ENCODE data around the gene SLF2. TPM values are rescaled to one million over a fixed set of nuclear protein-coding genes. Genes with fewer than 3 reads are reported as not detected.

The SLF2 gene
- polyA plus RNA-seq, 3 donors: 29.7 to 32.9 (median 30.9) TPM

- DNase-seq (ENCODE audit: low read depth in 3 of 3, low spot score in 2 of 3): no peak
Measured at GRCh38 chr10:100896876-100897461, 15.8 kb upstream of the SLF2 start.

DNA sequence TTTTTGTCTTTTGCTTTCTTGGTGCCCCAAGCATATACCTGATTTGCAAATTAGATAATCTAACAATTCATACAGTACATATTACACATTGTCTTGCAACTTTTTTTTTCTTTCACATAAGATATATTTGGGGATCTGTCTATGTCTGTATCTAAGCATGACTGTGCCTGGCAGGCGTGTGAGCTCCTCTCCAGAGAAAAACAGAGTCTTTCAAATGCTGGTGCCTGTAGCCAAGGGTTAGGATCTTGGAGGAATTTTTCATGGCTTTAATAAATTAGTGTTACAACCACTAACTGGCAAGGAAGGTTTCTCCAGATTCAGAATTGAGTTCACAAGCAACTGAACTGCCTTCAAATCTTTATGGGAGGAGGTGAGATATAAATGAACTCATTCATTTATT lies 14.8 kb upstream of the SLF2 start:
- DNase-seq (ENCODE audit: low read depth in 3 of 3, low spot score in 2 of 3): no peak

GRCh38 chr10:100899171-100899570 lies 13.6 kb upstream of the SLF2 start:
- DNase-seq (ENCODE audit: low read depth in 3 of 3, low spot score in 2 of 3): no peak

DNA sequence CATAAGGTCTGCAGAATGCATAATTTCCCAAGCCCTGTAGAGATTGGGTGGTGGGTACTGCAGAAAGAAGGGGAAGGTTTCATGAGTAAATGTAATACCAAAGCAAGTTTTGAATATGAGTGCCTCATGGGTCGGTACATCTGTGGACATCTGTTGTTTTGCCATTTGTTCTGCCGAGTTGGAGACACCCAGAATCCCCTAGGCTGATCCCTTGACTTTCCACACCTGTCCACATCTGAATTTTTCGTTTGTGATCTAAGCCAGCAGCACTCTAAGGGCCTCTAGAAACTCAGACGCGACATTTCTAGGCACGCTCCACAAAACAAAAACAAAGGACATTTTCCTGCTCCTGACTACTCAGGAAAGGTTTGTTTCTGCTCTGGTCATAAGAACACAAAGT lies 11.7 kb upstream of the SLF2 start:
- DNase-seq (ENCODE audit: low read depth in 3 of 3, low spot score in 2 of 3): no peak

DNA sequence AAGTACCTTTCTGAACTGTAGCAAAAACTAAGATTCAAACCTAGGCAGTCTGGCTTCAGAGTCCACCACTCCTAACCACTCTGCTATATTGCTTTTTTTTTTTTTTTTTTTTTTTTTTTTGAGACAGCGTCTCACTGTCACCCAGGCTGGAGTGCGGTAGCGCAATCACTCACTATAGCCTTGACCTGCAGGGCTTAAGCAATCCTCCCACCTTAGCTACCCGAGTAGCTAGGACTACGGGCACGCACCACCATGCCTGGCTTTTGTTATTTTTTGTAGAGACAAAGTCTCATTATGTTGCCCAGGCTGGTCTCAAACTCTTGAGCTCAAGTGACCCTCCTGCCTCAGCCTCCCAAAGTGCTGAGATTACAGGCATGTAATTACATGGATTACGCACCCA lies 10.1 kb upstream of the SLF2 start:
- no peak for DNase-seq (ENCODE audit: low read depth in 3 of 3, low spot score in 2 of 3)

DNA sequence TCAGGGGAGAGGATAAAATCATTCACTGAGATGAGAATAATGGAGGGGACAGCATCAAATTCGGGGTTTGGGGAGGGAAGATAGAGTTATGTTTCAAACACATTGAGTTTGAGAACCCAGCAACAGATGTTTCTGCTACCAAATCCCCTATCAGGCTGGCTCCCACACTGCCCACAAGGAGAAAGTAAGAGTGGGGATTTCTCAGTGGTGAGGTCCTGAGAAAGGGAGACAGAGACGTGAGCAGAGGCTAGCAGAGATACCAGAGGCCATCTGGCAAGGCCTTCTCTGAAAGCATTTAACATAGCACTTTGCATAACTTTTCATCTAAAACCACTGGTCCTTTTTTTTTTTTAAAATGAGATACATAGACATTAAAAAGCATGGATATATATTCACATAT lies 7.8 kb upstream of the SLF2 start:
- DNase-seq (ENCODE audit: low read depth in 3 of 3, low spot score in 2 of 3): no peak

DNA sequence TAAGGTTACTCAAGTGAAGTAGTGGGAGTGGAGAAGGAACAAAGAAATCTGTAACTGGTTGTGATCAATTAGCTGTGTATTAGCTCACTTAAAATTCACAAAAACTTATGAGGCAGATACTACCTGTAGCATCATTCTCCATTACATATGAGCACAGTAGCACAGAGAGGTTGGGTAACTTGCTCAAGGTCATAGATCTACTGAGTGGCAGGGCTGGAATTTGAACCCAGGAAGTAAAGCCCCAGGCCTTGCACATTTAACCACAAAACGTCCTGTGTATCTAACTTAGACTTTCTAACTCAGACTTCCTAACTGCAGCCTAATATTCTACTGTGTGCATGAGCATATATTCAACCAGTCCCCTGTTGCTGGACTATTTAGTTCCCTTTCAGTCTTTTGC lies 5.6 kb upstream of the SLF2 start:
- no peak for DNase-seq (ENCODE audit: low read depth in 3 of 3, low spot score in 2 of 3)

- no peak for DNase-seq (ENCODE audit: low read depth in 3 of 3, low spot score in 2 of 3)
Measured at GRCh38 chr10:100907773-100908363, 4.9 kb upstream of the SLF2 start.

DNA sequence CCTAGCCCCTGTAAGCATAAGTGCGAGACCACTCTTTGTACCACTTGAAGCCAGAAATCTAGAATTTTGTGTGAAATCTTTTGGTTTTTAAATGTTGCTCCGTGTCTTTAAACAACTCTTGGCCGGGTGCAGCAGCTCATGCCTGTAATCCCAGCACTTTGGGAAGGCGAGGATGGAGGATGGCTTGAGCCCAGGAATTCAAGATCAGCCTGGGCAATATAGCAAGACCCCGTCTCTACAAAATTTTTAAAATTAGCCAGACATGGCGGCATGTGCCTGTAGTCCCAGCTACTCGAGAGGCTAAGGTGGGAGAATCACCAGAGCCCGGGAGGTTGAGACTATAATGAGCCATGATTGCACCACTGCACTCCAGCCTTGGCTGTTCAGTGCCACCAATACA lies 4.4 kb upstream of the SLF2 start:
- no peak for DNase-seq (ENCODE audit: low read depth in 3 of 3, low spot score in 2 of 3)

DNA sequence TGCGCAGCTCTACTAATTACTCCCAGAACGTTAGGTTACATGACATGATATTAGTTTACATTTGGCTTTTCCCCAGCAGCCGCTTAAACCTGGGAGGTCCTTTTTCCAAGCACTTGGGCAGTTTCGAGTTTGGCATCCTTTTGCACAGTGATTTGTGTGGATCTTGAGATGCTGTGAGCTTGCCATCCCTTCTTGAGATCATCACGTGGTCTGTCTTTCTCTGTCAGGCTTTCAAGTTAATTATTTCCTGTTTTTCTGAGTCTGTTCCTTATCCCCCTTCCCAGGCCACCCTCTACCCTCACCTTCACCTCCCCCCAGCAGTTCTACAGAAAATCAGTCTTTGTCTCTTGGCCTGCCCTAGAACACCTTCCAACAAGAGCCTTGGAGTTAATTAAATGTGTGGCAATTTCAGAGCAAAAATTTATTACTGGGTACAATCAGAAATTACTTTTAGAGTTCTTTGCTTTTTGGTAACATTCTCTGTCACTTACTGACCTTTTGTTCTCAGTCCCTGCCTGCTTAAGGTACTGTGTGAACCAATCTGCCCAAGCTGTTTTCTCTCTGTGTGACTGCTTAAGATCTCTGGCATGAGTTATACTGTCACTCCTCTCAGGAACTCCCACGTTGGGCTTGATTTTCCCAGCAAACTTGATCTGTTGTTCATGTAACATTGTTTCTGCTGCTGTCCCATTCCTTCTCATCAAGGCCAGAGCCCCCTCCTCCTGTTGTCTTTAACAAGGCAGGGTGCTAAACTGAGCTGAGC lies 3.1 kb upstream of the SLF2 start:
- DNase-seq (ENCODE audit: low read depth in 3 of 3, low spot score in 2 of 3): peak in 1 of 3 donors; percentile 49

GRCh38 chr10:100911472-100911871 lies 1.3 kb upstream of the SLF2 start:
- DNase-seq (ENCODE audit: low read depth in 3 of 3, low spot score in 2 of 3): no peak

DNA sequence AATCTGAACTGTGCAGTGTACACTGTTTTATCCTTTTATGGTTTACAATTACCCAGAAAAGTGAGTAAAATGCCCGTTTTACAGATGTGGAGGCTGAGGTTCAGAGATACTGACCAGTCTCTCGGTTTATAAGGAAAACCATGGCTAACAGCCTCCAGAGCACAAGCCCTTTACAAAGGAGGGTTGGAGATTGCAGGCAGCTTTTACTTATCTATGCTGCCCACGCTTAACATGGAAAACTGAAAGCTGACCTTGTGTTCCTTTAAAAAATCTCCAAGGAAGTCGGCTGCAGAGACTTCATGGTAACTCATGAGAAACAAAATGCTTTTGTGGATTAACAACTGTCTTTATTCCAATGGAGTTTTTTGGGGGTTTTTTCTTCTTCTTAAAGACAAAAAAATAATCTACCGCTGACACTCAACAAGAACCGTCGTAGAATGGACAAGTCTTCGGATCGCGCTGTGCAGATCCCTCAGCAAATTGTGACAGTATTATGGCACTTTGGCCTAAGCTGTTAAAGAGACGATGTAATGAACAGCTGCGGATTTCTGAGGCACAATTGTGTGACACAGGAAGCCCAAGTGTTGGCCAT lies 654 bp upstream of the SLF2 start:
- DNase-seq (ENCODE audit: low read depth in 3 of 3, low spot score in 2 of 3): no peak

DNA sequence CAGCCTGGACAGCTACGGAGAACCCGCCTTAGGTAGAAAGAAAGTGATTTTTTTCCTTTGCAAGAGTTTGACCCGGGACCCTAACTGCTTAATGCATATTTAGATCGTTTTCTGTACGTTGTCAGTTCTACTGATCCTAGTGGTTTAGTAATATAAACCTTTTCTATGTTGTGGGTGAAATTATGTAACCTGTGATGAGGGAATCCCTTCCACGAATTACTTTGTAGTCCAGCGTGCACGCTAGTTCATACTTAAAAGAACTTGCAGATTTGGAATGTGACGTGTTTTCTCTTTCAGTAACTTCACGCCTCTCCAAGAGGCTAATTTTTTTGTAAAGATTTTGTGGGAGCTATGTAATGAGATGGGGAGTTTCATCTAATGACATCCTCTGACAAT lies 705 bp downstream of the SLF2 start:
- DNase-seq (ENCODE audit: low read depth in 3 of 3, low spot score in 2 of 3): no peak

- DNase-seq (ENCODE audit: low read depth in 3 of 3, low spot score in 2 of 3): no peak
Measured at GRCh38 chr10:100917071-100917470, 4.3 kb downstream of the SLF2 start.

- DNase-seq (ENCODE audit: low read depth in 3 of 3, low spot score in 2 of 3): no peak
Measured at GRCh38 chr10:100923580-100923979, 10.8 kb downstream of the SLF2 start.

DNA sequence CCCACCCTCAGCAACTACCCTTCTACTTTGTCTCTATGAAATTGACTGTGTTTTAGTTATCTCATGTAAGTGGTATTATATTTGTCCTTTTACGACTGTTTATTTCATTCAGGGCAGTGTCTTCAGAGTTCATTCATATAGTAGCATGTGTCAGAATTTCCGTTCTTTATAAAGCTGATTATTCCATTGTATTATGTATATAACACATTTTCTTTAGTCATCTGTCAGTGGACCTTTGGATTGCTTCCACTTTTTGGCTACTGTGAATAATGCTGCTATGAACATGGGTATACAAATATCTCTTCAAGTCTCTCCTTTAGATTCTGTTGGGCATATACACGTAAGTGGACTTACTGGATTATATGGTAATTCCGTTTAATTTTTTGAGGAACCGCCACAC lies 14.5 kb downstream of the SLF2 start:
- DNase-seq (ENCODE audit: low read depth in 3 of 3, low spot score in 2 of 3): no peak

DNA sequence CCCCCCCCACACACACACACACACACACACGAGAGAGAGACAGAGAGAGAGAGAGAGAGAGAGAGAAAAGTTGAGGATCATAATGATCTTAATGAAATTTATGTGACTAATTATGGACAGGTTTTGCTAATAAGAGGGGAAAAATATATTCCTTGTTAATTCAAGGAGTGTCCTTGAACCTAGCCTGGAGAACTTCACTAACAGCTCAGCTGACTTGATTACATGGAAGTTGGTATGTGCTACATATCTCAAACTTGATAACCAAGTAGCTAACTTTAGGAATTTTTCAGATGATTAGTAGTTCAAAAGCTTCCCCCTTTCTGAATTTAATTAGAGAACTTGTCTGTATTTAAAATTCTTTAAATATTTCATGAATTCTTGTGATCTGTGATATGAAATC lies 15.3 kb downstream of the SLF2 start:
- no peak for DNase-seq (ENCODE audit: low read depth in 3 of 3, low spot score in 2 of 3)

- no peak for DNase-seq (ENCODE audit: low read depth in 3 of 3, low spot score in 2 of 3)
Measured at GRCh38 chr10:100930368-100930767, 17.6 kb downstream of the SLF2 start.

GRCh38 chr10:100934084-100934659 lies 21.4 kb downstream of the SLF2 start:
- DNase-seq (ENCODE audit: low read depth in 3 of 3, low spot score in 2 of 3): no peak

- no peak for DNase-seq (ENCODE audit: low read depth in 3 of 3, low spot score in 2 of 3)
Measured at GRCh38 chr10:100939763-100940344, 27.1 kb downstream of the SLF2 start.

DNA sequence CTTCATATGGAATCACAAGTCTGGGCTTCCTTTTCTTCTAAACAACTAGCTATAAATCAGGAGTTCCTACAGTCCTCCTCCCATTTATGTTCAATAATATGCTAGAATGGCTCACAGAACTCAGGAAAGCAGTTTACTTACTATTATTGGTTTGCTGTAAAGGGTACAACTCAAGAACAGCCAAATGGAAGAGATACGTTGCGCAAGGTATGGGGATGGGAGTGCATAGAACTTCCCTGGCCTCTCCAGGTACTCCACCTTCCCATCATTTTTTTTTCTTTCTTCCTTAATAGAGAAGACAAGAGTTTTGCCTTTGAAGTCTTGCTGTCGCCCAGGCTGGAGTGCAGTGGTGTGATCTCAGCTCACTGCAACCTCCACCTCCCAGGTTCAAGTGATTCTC lies 29.5 kb downstream of the SLF2 start:
- DNase-seq (ENCODE audit: low read depth in 3 of 3, low spot score in 2 of 3): no peak
